Skin of body (tissue), 1 donor: ENCODE measurements around the gene LSR. TPM values are rescaled to one million over a fixed set of nuclear protein-coding genes. Genes with fewer than 3 reads are reported as not detected.

Experiments used
- total RNA-seq: library from RNA; depleted of rRNA; stranded (reverse); fragments of >200 nt; gene quantifications from one replicate; pipeline ENCODE4 v1.2.3, GENCODE V29; 2014

LSR gene
- total RNA-seq, 1 donor from 2014 or later: 10.5 TPM

Other genes with a start within 250 kb of the LSR start
- 32.7 TPM for gene GRAMD1A, start 248.7 kb upstream of the LSR start, total RNA-seq
- 1.4 TPM for gene SCN1B, start 218.5 kb upstream of the LSR start, total RNA-seq
- gene HPN, start 207.3 kb upstream of the LSR start, total RNA-seq: 0.69 TPM
- gene FXYD3, start 133.2 kb upstream of the LSR start, total RNA-seq: 75.0 TPM
- 5.7 TPM for gene LGI4, start 113.9 kb upstream of the LSR start, total RNA-seq
- 17.4 TPM for gene FXYD1, start 110.2 kb upstream of the LSR start, total RNA-seq
- 0.59 TPM for gene FXYD7, start 105.7 kb upstream of the LSR start, total RNA-seq
- 10.7 TPM for gene FXYD5, start 94.3 kb upstream of the LSR start, total RNA-seq
- not detected for gene FAM187B, start 20.3 kb upstream of the LSR start, total RNA-seq
- 37.0 TPM for gene USF2, start 20.0 kb downstream of the LSR start, total RNA-seq
- not detected for gene HAMP, start 33.5 kb downstream of the LSR start, total RNA-seq
- 0.69 TPM for gene MAG, start 43.2 kb downstream of the LSR start, total RNA-seq
- 0.99 TPM for gene CD22, start 80.2 kb downstream of the LSR start, total RNA-seq
- not detected for gene FFAR1, start 98.9 kb downstream of the LSR start, total RNA-seq
- gene FFAR3, start 109.5 kb downstream of the LSR start, total RNA-seq: 0.10 TPM
- gene GPR42, start 122.1 kb downstream of the LSR start, total RNA-seq: not detected
- gene FFAR2, start 199.3 kb downstream of the LSR start, total RNA-seq: 0.99 TPM
- gene KRTDAP, start 241.5 kb downstream of the LSR start, total RNA-seq: 579 TPM